ENCODE results near the gene LTF.

DNA sequence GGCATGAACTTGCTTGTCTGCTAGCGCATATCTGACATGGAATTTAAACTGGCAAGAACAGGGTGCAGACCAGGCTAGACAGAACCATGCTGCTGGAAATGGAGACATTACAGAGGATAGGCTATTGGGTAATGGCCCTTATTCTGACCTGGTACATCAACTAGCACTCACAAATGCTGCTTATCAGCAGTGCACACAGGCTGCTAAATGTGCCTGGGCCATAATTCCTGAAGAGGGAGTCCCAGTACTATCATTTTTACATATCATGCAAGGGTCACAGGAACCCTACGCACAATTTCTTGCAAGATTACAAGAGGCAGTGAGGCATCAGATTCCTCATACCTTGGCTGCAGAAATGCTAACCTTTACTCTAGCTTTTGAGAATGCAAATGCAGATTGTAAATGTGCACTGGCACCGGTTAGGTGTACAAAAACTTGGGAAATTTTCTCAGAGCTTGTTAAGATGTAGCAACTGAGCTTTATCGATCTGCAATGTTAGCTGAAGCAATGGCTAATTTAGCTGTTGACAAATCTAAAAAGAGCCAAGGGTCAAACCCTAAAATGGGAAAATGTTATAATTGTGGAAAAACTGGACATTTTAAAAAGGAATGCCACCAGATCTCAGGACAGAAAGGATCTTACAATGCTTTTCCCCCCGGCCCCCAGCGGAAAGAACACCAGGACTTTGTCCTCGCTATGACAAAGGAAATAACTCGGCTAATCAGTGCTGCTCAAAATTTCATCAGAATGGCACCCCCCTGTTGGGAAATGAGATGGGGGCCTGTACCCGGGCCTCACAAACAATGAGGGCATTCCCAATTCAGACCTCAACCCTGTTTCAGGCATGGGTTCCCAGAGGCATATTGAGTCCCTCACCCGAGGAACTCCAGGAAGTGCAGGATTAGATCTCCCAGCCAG is 36.5 kb downstream of the LTF start:
- TF ChIP-seq CTCF (IDR thresholded peaks at IDR 0.05; ENCODE audit: insufficient read depth, low read depth, low read length) (no peak), EZH2 (IDR thresholded peaks at IDR 0.05; ENCODE audit: insufficient read depth, low read length) (no peak)

All from astrocyte (in vitro differentiated cells and primary cell).